ENCODE data around the gene AGO4. TPM values are rescaled to one million over a fixed set of nuclear protein-coding genes. Genes with fewer than 3 reads are reported as not detected.

AGO4 gene
- total RNA-seq, 4 donors from 2014 or later = 26.7 to 51.7 (median 33.3) TPM

DNA sequence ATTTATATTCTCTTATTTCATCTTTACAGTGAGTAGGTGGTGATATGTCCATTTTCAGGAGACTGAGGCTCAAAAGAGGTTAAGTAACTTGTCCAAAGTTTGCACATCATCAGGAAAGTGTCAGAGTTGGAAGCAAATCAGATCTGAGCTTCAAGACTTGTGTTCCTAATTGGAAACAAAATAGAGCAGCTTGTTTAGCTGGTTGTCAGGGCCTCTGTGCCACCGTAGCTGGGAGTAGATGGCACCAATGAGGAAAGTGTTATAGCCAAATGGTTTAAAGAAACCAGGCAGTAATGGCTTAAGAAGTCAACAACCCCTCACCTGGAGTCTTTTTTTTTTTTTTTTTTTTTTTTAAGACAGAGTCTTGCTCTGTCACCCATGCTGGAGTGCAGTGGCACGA is 94.9 kb downstream of the AGO4 start:
- H3K36me3 ChIP-seq = peaks cover 81% of the 10 kb centered on the region
- DNase-seq (ENCODE audit: low spot score in 2 of 2) = no peak
- no peak for TF ChIP-seq POLR2AphosphoS5 (IDR thresholded peaks at IDR 0.05)
- TF ChIP-seq, protein P1, sequence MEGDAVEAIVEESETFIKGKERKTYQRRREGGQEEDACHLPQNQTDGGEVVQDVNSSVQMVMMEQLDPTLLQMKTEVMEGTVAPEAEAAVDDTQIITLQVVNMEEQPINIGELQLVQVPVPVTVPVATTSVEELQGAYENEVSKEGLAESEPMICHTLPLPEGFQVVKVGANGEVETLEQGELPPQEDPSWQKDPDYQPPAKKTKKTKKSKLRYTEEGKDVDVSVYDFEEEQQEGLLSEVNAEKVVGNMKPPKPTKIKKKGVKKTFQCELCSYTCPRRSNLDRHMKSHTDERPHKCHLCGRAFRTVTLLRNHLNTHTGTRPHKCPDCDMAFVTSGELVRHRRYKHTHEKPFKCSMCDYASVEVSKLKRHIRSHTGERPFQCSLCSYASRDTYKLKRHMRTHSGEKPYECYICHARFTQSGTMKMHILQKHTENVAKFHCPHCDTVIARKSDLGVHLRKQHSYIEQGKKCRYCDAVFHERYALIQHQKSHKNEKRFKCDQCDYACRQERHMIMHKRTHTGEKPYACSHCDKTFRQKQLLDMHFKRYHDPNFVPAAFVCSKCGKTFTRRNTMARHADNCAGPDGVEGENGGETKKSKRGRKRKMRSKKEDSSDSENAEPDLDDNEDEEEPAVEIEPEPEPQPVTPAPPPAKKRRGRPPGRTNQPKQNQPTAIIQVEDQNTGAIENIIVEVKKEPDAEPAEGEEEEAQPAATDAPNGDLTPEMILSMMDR (IDR thresholded peaks at IDR 0.05) = no peak
- TF ChIP-seq POLR2A (IDR thresholded peaks at IDR 0.05) = no peak
- TF ChIP-seq EP300 (IDR thresholded peaks at IDR 0.05) = no peak
- no peaks in the 10 kb centered on the region for H3K4me1 ChIP-seq
- H3K27ac ChIP-seq = no peak overlapping the region
- H3K27me3 ChIP-seq = no peaks in the 10 kb centered on the region
- 69% methylated on average over 2 of the region's 2 CpGs for WGBS
- H3K4me3 ChIP-seq = no peak overlapping the region
- no peaks in the 10 kb centered on the region for H3K9me3 ChIP-seq

Other genes with a start within 250 kb of the AGO4 start
- gene TFAP2E, start 234.7 kb upstream of the AGO4 start, total RNA-seq = 1 to 10 TPM; 3.2 to 9.0 (median 5.2) TPM
- gene PSMB2, start 166.5 kb upstream of the AGO4 start, total RNA-seq = 10 to 100 TPM; 34.8 to 53.9 (median 52.5) TPM
- gene C1orf216, start 89.1 kb upstream of the AGO4 start, total RNA-seq = 10 to 100 TPM in 1 of 4 donors, 1 to 10 TPM in 3; 8.9 to 11.8 (median 9.5) TPM
- 1 to 10 TPM in 2 of 4 donors, under 1 TPM in 2; 0.13 to 1.8 (median 0.93) TPM for gene CLSPN, start 38.0 kb upstream of the AGO4 start, total RNA-seq
- gene AGO1, start 75.2 kb downstream of the AGO4 start, total RNA-seq = 10 to 100 TPM; 21.6 to 48.4 (median 35.4) TPM
- gene AGO3, start 123.1 kb downstream of the AGO4 start, total RNA-seq = 10 to 100 TPM; 12.7 to 21.4 (median 18.1) TPM